NCI-H1092 treated with DMSO at 0.1 percent for 48 hours (cell line): Measurements from ENCODE around the gene ANTKMT.
A peak's percentile ranks its signal among the peaks of the same experiment; 100 is the strongest.

ENCODE experiments used
- DNase-seq: peaks from one replicate; lab custom pipeline; 2025; lab: John Stamatoyannopoulos, UW

The ANTKMT gene

DNA sequence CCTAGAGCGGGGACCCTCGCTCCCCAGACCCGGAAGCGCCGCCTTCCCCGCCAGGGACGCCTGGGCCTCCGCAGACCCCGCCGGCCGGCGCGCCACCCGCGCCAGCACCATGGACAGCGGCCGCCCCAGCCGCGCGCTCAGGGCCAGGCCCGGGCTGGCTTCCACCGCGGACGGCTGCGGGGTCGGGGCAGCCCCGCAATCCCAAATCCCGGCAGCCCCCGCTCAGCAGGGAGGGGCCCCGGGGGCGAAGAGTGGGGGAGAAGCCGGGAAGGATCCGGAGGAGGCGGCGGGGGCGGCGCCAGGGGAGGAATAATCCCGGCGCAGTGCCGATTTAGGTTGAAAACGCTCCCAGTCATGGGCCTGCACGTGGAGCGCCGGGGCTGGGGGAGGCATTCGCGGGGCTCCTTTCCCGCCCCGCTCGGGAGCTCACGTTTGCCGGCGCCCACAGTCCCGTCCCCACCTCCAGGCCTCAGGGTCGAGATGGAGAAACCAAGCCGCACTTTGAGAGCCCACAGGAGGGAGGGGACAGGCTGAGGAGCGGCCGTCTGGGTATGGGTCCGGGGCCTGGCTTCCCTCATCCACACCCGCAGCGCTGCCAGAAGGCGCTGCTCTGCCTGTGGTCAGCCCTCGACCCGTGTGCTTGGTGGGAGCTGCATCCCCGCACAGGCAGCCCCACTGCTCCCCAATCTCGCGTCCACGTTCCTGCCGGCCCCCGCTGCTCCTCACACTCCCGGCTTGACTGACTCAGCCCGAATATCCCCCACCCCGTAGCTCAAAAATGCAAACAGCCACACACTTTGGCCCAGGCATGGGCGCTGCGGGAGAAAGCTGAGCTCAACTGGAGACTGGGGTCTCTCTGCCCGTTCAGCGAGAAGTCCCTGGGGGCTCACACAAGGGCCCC lies 20.0 kb upstream of the ANTKMT start:
- no peak for DNase-seq

DNA sequence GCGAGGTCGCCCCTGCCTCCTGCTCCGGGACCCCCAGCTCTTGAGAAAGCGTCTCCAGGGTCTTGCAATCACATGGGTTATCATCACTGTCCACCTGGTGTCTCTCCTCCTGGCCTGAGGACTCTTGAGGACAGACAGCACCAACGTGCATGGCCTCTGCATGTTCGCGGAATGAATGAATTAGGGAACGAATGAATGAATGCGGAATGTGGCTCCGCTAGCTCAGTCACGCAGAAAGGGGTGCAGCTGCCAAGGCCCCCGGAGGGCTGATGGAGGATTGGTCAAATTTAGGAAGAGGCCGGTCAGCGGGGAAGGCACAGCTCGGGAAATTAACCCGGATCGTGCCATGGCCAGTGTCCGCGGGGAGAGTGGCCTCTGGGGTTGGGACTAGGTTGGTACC lies 18.6 kb upstream of the ANTKMT start:
- no peak for DNase-seq

DNA sequence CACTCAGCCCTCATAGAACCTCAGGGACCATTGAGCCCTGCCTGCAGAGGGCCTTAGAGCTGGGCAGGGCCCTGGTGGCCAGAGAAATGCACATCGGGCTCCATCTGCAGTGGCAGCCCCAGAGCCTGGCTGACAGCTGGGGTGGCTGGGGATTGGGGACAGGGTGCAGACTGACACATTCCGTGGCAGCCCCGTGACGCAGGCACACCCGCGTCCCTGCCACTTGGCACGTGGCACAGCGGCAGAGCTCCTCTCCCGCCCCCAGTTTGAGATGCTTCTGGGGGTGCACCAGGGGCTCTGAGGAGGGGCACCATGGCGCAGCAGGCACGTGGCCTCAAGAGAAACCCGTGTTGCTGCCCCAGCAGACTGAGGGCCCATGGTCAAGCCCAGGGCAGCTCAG lies 17.5 kb upstream of the ANTKMT start:
- no peak for DNase-seq

DNA sequence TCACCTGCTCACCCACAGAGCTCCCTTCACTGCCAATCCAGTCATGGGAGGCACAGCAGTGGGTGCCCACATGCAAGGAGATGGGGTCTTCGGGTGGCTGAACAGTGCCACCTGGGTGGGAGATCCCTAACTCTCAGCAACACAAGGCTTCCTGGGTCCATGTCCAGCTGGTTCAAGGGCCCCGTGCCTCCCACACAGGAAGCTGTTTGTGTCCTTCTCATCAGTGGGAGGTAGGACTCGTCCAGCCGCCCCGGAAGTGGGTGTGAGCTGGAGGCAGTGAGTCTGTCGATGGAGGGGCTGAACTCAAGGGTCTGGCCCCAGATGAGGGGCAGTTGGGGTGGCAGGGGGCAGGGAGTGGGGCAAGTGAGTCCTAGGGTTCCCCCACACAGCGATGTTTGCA lies 16.9 kb upstream of the ANTKMT start:
- no peak for DNase-seq

DNA sequence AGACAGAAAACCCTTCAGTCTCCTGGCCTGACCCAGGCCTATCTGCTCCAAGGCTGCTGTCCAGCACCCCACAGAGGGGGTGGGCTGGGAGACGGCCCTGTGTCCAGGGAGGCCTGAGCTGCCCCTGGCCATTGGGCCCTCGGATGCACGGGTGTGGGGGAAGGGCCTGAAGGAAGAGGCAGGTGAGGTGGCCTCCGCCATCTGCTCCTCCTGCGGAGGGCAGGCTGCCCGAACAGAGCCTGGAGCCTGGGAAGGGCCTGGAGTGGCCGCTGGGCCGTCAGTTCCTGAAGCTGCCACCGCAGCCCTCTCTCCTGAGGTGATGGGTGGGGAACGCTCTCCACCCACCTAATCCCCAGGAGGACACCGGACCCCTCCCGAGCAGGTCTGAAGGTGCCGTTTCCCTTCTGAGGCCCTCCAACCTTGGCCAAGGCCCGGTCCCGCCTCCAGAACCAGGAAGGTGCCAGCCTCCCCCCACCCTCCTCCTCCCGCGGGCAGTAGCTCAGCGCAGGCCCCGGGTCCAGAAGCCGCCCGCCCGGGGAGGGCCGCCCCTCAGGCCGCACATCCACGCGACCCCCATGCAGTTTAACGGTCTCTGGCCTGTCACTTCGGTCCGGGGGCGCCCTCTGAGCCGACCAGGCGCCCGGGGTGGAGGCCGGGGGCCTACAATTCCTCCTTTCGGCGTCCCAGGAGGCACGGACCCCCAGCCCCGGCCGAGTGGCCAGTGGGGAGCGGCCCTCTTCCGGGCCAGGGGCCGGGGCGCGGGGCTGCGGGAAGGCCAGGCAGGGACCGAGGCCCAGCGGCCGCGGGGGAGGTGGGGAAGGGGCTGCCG lies 16.2 kb upstream of the ANTKMT start:
- DNase-seq = no peak

DNA sequence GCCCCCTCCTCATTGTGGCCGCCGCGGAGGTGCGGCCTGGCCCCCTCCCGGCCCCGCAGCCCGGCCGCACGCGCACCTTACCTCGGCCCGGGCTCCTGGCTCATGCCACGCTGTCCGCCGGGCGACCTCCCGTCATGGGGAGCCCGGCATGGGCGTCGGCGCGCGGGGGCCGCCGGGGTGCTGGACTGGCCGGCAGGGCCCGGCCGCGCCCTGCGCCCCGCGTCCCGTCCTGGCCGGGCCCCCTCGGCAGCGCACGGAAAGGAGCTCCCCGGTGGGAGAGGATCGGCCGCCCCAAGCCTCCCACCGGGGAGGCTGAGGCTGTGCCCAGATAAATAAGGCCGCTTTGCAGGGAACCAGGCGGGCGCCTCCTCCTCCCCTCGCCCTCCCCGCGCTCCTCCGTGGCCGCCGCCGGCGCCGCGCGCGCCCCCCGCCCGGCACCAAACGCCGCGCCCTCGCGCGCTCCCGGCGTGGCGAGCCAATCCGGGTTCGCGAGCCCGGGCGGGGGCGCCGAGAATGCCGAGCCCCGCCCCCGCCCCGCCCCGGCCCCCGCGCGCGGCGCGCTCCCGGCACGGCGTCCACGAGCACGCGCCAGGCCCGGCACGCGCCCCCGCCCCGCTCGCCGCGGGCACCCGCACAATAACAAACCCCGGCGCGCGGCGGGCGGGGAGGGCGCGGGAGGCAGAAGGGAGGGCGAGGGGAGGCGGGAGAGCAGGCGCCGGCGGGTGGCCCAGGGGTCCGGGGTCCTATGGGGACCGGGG lies 15.3 kb upstream of the ANTKMT start, which contains the start of gene FBXL16:
FBXL16 (minus strand) TSS at position 371 of the 758 bp plus-strand sequence. CDS start 8,396 bp downstream, outside the sequence.
- DNase-seq = peak; percentile 65

GRCh38 chr16:706189-707061 lies 14.5 kb upstream of the ANTKMT start:
- peak; percentile 62 for DNase-seq

- no peak for DNase-seq
Observed at GRCh38 chr16:707062-707538, 13.8 kb upstream of the ANTKMT start.

- DNase-seq = no peak
Observed at GRCh38 chr16:708019-708418, 12.9 kb upstream of the ANTKMT start.

DNA sequence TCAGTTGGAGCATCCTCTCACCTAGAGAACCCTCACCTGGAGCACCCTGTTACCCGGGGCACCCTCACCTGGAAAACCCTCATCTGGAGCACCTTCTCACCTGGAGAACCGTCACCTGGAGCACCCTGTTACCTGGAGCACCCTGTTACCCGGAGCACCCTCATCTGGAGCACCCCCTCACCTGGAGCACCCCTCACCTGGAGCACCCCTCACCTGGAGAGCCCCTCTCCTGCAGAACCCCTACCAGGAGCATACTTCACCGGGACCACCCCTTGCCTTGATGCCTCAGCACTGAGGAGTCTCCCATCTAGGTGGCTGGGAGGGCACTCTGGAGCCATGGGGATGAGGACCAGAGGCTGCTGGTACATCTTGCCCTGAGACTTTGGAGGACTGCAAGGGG lies 12.0 kb upstream of the ANTKMT start:
- DNase-seq = no peak

- peak; percentile 81 for DNase-seq
Observed at GRCh38 chr16:709566-710499, 11.1 kb upstream of the ANTKMT start.

GRCh38 chr16:710500-711075 lies 10.4 kb upstream of the ANTKMT start:
- no peak for DNase-seq

GRCh38 chr16:711084-711483 lies 9.9 kb upstream of the ANTKMT start:
- no peak for DNase-seq

DNA sequence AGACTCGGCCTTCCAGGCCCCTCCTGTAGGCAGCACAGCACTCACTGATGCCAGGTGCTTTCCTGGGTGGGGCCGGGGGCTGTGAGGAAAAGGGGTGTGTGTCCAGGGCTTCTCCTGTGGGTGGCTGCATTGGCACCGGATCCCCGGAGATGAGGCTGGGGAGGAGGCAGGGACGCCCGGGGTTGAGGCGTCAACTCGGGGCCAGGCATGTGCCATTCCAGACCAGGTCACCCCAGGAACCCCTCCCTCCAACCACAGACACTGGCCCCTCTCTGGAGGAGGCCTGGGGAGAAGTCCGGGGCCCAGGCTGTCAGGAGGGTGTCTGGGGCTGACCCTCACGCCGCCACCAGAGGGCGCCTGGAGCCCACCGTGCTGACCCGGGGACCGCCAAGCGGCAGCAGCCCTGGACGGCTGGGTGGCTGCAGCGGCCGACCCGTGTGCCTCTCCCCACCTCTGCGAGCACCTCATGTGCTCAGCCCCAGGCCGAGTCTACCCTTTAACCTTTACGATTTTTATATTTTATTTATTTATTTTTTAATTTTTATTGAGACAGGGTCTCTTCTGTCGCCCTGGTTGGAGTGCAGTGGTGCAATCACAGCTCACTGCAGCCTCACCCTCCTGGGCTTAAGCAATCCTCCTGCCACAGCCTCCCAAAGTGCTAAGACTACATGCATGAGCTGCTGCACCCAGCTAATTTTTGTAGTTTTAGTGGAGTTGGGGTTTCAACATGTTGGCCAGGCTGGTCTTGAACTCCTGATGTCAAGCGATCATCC lies 9.2 kb upstream of the ANTKMT start:
- peak; percentile 53 for DNase-seq

DNA sequence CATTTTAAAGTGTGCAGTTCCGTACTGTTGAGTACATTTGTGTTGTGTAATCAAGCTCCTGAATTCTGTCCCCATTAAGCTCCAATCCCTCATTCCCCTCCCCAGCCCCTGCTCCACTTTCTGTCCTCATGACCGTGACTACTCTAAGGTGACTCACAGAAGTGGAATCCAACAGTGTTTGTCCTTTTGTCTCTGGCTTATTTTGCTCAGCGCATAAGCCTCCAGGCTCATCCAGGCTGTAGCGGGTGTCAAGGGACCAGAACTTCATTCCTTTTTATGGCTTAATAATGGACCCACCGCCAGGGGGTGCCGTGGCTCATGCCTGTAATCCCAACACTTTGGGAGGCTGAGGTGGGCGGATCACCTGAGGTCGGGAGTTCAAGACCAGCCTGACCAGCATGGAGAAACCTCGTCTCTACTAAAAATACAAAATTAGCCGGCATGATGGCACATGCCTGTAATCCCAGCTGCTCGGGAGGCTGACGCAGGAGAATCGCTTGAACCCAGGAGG lies 8.2 kb upstream of the ANTKMT start:
- DNase-seq = peak; percentile 16

GRCh38 chr16:714079-714478 lies 6.9 kb upstream of the ANTKMT start:
- DNase-seq = no peak

DNA sequence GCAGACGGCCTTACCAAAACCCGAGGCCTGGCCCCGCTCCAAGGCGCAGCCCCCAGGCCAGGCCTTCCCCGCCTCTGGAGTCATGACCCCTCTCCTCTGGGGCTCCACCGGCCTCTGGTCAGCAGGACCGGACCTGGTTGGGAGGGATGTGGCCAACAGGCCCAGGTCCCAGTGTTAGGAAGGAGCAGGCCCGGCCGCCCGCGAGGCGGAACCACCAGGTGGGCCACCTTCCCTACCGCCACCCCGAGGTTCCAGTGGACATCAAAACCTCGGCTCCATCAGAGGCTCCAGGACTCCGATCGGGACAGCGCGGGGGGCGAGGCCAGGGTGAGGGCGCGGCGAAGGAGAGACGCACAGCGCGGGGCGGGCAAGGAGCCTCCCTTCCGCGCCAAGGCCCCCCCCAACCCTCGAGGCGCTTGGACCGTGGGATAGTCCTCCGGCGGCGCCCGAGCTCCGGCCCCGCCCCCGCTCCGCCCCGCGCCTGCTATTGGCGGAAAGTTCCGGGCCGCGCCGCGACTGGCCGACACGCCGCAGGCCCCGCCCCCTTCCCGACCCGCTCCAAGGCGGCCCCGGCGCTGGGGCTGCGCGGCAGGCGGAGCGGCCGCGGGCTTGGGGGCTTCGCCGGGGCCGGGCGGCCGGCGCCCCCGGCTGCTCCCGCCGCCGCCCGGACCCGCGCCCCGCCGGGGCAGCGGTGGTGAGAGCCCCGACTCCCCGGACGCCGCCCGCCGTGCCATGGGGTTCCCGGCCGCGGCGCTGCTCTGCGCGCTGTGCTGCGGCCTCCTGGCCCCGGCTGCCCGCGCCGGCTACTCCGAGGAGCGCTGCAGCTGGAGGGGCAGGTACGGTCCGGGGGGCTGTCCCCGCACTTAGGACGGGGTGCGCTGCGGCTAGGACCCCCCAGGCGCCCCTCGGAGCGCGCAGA lies 6.1 kb upstream of the ANTKMT start, which contains the start of gene METRN:
METRN (plus strand) TSS at position 561 of the 919 bp plus-strand sequence; CDS start at position 733, 172 bp downstream.
- DNase-seq = peak; percentile 79
